CD1c-positive myeloid dendritic cell (primary cell): Measurements from ENCODE around the gene KRT76.

ENCODE experiments used
- DNase-seq: peaks from one replicate; pipeline ENCODE4 v3.0.0-alpha.2; 2016; ENCODE audit errors: extremely low spot score

The KRT76 gene

GRCh38 chr12:52813203-52813819 lies 36.2 kb upstream of the KRT76 start:
- no peak for DNase-seq

DNA sequence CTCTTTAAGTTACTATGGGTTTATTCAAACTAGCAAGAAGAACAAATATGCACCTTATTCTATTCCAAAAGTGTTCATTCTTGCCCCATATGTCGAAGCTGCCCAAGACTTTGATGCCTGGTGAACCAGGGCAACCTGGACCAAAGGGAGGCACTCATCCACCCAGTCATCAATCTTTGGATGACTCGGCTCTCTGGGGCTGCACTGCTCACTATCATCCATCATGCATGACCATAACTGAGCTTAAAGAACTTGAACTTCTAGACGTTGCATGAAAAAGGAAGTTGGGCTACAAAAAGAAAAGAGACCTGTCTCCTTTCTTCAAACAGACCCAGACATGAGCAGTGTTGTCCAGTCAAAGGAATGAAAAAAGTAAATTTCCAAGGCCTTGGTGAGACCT lies 35.6 kb upstream of the KRT76 start:
- DNase-seq, result no peak

DNA sequence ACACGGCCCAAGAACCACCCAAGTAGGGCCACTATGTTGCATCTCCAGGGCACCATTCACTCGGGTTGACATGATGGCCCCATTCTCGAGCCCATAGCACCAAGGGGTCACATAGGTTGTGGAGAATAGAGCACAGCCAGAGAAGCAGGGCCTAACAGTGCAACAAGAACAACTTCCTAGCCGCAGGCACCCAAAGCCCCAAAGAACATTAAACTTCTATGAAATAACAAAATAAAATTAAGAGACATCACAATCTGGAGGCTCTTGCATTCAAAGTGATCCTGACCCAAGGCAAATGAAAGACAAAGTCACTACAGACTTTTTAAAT lies 34.9 kb upstream of the KRT76 start:
- no peak for DNase-seq

GRCh38 chr12:52811191-52812072 lies 34.3 kb upstream of the KRT76 start:
- no peak for DNase-seq

GRCh38 chr12:52810554-52810953 lies 33.4 kb upstream of the KRT76 start:
- no peak for DNase-seq

DNA sequence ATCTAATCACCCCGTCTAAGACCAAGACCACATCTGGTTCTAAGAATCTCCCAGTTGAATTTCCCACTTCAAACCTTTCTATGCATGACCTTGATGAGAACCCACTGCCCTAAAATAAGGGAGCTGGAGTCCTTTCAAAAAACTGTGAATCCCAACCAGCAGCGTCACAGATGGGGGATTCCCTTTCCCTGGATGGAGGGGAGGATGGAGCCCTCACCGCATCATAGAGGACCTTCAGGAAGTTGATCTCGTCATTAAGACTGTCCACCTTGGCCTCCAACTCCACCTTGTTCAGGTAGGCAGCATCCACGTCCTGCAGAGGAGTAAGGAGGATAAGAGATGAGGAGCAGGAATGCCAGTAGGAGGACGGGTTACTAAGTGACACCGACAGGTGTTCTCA lies 32.0 kb upstream of the KRT76 start:
- no peak for DNase-seq

- DNase-seq, result no peak
Observed at GRCh38 chr12:52808573-52809160, 31.5 kb upstream of the KRT76 start.

- no peak for DNase-seq
Observed at GRCh38 chr12:52807544-52808470, 30.7 kb upstream of the KRT76 start.

DNA sequence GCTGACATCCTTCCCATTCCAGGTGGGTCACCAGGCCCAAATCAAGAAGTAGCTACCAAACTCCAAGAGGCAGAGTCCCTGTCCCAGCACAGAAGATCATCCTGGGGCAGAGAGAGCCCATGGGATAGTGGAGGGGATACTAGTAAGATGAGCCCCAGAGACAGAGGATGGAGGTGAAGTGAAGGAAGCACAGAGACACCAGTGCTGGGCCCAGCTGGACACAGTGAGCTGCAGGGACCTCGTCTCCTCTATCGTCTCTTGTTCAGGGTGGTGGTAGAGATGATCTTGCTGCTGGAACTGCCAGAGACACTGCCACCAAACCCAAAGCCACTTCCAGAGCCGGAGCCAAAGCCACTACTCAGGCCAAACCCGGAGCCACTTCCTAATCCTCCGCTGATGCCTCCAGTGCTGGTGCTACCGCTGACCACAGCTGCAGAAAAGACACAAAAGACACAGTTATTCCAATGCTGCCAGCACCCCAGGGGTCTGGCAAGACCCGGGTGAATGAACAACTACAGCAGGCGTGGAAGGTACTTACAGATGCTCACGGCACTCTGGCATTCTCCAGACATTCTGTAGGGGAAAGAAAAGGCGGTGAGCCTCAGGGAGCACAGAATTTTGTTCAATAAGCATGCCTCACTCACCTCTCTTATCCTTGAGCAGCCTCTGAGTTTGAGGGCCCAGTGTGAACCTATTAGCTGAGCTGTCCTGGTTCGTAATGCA lies 29.8 kb upstream of the KRT76 start:
- no peak for DNase-seq

GRCh38 chr12:52806169-52806811 lies 29.1 kb upstream of the KRT76 start:
- no peak for DNase-seq

- DNase-seq, result no peak
Observed at GRCh38 chr12:52805739-52806138, 28.6 kb upstream of the KRT76 start.

DNA sequence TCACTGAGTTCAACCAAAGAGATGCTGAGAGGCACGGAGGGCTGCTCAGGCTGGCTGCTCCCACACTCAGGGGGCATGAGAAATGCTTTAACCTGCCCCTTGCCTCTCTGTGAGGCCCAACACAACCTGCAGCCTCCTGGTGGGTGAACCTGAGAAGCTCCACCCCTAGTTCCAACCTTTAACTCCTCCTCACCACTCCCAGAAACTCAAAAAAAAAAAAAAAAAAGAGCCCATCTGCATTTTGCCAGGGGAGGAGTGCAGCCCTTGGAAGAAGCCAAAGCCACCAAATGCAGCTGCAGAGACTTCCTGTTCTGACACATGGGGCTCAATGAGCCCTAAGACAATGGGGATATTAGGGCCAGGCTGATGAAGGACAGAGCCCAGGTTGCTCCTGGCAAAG lies 27.9 kb upstream of the KRT76 start:
- DNase-seq, result no peak

GRCh38 chr12:52802442-52802841 lies 25.3 kb upstream of the KRT76 start:
- no peak for DNase-seq

DNA sequence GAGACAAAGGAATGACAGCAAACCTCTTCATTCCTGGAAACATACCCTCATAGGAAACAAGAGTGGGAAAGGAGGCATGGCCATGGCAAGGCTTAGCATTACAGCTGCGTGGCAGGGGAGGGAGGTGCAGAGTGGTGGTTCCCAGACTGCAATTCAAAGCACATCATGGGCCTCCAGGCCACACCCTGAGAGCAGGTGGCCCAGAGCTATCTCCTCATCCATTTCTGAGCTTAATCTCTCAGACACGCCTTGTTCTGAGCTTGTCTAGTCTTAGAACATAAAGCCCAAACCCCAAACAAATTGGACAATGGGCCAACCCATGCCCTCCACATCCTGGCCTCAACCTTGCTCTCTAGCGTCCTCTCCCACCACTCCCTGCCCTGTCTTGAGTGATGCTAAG lies 24.6 kb upstream of the KRT76 start:
- no peak for DNase-seq

DNA sequence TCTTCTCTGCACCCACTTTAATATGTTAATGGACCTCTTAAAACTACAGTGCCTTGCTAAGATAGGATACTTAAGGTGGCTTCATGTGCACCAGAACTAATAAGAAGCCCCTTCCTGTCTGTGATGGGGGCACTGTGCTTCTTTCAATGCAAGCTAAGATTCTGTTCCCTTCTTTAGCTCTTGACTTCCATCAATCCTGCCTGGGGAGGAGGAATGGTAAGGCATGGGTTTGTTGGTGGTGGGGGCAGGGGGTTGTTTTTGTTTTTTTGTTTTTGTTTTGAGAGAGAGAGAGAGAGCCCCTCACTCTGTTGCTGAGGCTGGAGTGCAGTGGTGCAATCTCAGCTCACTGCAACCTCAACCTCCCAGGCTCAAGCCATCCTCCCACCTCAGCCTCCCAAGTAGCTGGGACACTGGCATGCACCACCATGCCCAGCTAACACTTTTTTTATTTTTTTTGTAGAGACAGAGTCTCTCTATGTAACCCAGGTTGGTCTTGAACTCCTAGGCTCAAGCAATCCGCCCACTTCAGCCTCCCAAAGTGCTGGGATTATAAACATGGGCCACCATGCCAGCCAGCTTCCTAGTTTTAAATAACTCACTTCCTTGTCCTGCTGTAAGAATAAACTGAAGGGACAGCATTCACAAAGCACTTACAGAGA lies 23.2 kb upstream of the KRT76 start:
- no peak for DNase-seq

DNA sequence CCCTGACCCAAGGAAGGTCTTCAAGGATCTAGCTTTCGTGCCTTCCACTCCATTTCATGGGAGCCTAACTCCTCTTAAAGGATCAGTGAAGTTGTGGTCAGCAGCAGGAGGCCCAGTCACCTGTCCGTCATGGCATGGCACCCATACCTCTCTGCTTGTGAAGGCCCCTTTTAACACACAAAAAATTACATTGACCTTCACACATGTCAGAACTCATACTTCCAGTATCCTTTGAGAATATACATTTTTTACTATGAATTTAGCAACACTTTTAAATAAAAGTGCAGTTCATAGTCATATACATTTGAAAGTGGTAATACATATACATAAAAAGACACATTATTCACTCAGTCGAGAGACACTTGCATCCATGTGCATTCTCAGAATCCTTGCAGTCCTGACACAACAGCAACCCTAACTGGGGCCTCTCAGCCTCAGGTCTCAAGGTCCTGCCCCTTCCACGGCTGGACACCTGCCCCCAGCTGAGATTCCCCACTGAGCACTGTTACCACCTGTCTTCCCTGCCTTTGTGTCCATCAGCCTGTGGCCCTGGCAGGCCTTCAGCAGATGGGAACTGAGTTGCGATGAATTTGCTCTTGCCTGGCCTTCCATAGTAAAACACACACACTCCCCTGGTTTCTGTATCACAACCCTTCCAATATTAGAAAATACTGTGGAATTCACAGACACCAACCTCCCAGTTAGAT lies 22.5 kb upstream of the KRT76 start:
- DNase-seq, result no peak

DNA sequence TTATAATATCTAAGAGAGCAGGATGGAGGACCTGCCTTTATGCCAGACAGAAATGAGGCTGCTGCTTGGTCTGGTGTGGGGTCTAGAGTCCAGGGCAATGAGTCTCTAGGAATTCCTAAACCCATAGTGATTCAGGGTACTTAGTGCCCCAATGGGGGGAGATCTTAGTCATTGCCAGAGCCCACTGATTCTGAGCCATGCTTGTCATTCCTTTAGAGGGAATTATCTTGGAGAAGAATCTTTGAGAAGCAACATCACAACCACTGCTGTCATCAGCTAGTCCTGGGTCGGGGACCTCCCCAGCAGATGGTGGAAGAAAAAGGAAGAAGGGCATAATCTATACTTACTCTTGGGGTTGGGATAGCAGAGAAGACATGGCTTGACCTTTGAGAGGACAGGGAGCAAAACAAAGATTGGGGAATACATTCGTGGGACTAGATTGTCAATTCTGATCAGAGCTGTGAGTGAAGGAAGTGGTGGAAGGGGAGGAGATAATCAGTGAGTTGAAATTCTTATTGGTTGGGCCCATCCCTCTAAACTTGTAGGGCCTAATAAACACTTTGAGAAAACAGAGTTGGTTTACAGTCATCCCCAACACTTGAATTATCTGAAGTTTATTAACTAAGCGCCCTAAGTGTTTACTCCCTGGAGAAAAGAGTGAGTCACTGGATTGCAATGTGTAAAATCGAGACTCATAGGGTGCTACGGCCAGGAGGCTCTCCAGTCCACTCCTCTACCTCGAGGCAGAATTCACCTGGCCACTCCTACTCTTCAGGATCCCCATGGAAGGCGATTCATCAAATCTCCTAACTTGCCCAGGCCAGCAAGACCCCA lies 21.7 kb upstream of the KRT76 start:
- DNase-seq, result no peak

GRCh38 chr12:52798003-52798670 lies 21.0 kb upstream of the KRT76 start:
- no peak for DNase-seq
